HG03196 (cell line): ENCODE data around the gene BCAS3.
"Not testable (repeated sequence)": the region's sequence is repeated elsewhere in the genome, so short reads cannot be mapped to it uniquely, and the experiment has no call there.

Experiments used
- ATAC-seq: cut with Tn5 transposase; IDR thresholded peaks from one replicate; pipeline ENCODE4 v1.9.1; 2021; ENCODE audit not compliant: unreplicated experiment

Gene BCAS3

GRCh38 chr17:60677308-60678117 lies at the start of gene BCAS3:
Gene BCAS3, plus strand, starts transcription at chr17:60677851.
- peak; percentile 98 for ATAC-seq

- ATAC-seq, result no peak
These were observed 49.3 kb upstream of the BCAS3 start for GRCh38 chr17:60628252-60628889.

GRCh38 chr17:60629120-60629519 lies 48.5 kb upstream of the BCAS3 start:
- no peak for ATAC-seq

- no peak for ATAC-seq
These were observed 47.3 kb upstream of the BCAS3 start for GRCh38 chr17:60630352-60630751.

GRCh38 chr17:60631119-60631518 lies 46.5 kb upstream of the BCAS3 start:
- no peak for ATAC-seq

- ATAC-seq, result no peak
These were observed 40.0 kb upstream of the BCAS3 start for GRCh38 chr17:60637683-60638082.

- no peak for ATAC-seq
These were observed 38.7 kb upstream of the BCAS3 start for GRCh38 chr17:60639019-60639330.

- ATAC-seq, result no peak
These were observed 37.1 kb upstream of the BCAS3 start for GRCh38 chr17:60640503-60640902.

- no peak for ATAC-seq
These were observed 36.5 kb upstream of the BCAS3 start for GRCh38 chr17:60641126-60641525.

GRCh38 chr17:60641810-60642220 lies 35.8 kb upstream of the BCAS3 start:
- no peak for ATAC-seq

GRCh38 chr17:60645918-60646523 lies 31.6 kb upstream of the BCAS3 start:
- ATAC-seq, result no peak

- no peak for ATAC-seq
These were observed 30.9 kb upstream of the BCAS3 start for GRCh38 chr17:60646701-60647100.

GRCh38 chr17:60647705-60648104 lies 29.9 kb upstream of the BCAS3 start:
- ATAC-seq, result no peak

GRCh38 chr17:60652454-60653247 lies 25.0 kb upstream of the BCAS3 start:
- ATAC-seq, result peak; percentile 90

- ATAC-seq, result no peak
These were observed 24.1 kb upstream of the BCAS3 start for GRCh38 chr17:60653569-60653968.

- ATAC-seq, result no peak
These were observed 21.2 kb upstream of the BCAS3 start for GRCh38 chr17:60656499-60656898.

GRCh38 chr17:60659156-60659555 lies 18.5 kb upstream of the BCAS3 start:
- ATAC-seq, result no peak

- no peak for ATAC-seq
These were observed 16.2 kb upstream of the BCAS3 start for GRCh38 chr17:60661489-60661888.

GRCh38 chr17:60664022-60664421 lies 13.6 kb upstream of the BCAS3 start:
- no peak for ATAC-seq

GRCh38 chr17:60665602-60666001 lies 12.0 kb upstream of the BCAS3 start:
- no peak for ATAC-seq

GRCh38 chr17:60668741-60669140 lies 8.9 kb upstream of the BCAS3 start:
- ATAC-seq, result not testable (repeated sequence)
